Mucosa of rectum (tissue), 2 donors: ENCODE results near the gene FBN1.

Source experiments
- H3K27ac ChIP-seq, 2 donors: one replicate each; pipeline ENCODE4 v1.7.0; 2013; ENCODE audit warnings: inconsistent platforms in 2 of 2, low read depth in 2 of 2, low read length in 2 of 2
- H3K27me3 ChIP-seq, 2 donors: one replicate each; pipeline ENCODE4 v1.7.0; 2013; ENCODE audit warnings: low read length in 2 of 2; ENCODE audit not compliant: control insufficient read depth in 2 of 2, insufficient read depth in 2 of 2
- H3K36me3 ChIP-seq, 2 donors: one replicate each; pipeline ENCODE4 v1.7.0; 2013; ENCODE audit warnings: low read length in 2 of 2; ENCODE audit not compliant: control insufficient read depth in 2 of 2, insufficient read depth in 2 of 2
- H3K4me1 ChIP-seq, 2 donors: one replicate each; pipeline ENCODE4 v1.7.0; 2013; ENCODE audit warnings: low read length in 2 of 2, mild to moderate bottlenecking in 1 of 2; ENCODE audit not compliant: control insufficient read depth in 2 of 2, insufficient read depth in 2 of 2
- H3K4me3 ChIP-seq, 2 donors: one replicate each; pipeline ENCODE4 v1.7.0; 2013; ENCODE audit warnings: low read length in 2 of 2
- H3K9ac ChIP-seq, 2 donors: one replicate each; pipeline ENCODE4 v1.7.0; 2013; ENCODE audit warnings: low read length in 2 of 2, low read depth in 1 of 2, mild to moderate bottlenecking in 1 of 2
- H3K9me3 ChIP-seq, 2 donors: one replicate each; pipeline ENCODE4 v1.7.0; 2013; ENCODE audit warnings: low read length in 2 of 2; ENCODE audit not compliant: control insufficient read depth in 2 of 2
- donor health status: healthy.
- donor health status: Normal muscosa, but diverticular disease.

Gene FBN1

GRCh38 chr15:48451241-48451640 lies 194.3 kb downstream of the FBN1 start:
- Histone ChIP-seq H3K9ac (no peak overlapping the region), H3K36me3 (no peaks in the 10 kb centered on the region), H3K27ac (no peak overlapping the region), H3K4me3 (no peak overlapping the region), H3K27me3 (no peaks in the 10 kb centered on the region), H3K4me1 (no peaks in the 10 kb centered on the region), H3K9me3 (no peaks in the 10 kb centered on the region)

DNA sequence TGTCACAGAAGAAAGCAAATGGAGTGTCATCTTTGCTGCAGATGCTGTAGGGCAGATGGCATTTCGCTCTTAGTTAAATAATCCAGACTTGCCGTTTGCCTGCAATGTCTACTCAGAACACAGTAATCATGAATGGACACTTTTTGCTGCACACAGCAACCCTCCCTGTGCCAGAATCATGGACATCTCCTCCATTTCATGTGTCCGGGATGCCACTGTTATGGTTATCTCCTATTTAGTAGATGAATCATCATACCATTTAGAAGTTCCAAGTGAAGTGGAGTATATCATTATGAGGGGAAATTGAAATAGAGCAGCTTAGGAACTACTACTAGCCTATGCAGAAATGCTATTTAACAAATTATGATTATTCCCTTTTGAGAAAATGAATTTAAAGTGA lies 195.8 kb downstream of the FBN1 start:
- H3K27ac ChIP-seq, result no peak overlapping the region
- H3K9me3 ChIP-seq, result no peaks in the 10 kb centered on the region
- no peaks in the 10 kb centered on the region for H3K27me3 ChIP-seq
- H3K4me3 ChIP-seq, result no peak overlapping the region
- no peaks in the 10 kb centered on the region for H3K36me3 ChIP-seq
- no peaks in the 10 kb centered on the region for H3K4me1 ChIP-seq
- H3K9ac ChIP-seq, result no peak overlapping the region

- Histone ChIP-seq H3K36me3 (no peaks in the 10 kb centered on the region), H3K9me3 (no peaks in the 10 kb centered on the region), H3K4me3 (no peak overlapping the region), H3K27me3 (no peaks in the 10 kb centered on the region), H3K27ac (no peak overlapping the region), H3K9ac (no peak overlapping the region), H3K4me1 (no peaks in the 10 kb centered on the region)
These were observed 197.9 kb downstream of the FBN1 start for GRCh38 chr15:48447657-48448056.

DNA sequence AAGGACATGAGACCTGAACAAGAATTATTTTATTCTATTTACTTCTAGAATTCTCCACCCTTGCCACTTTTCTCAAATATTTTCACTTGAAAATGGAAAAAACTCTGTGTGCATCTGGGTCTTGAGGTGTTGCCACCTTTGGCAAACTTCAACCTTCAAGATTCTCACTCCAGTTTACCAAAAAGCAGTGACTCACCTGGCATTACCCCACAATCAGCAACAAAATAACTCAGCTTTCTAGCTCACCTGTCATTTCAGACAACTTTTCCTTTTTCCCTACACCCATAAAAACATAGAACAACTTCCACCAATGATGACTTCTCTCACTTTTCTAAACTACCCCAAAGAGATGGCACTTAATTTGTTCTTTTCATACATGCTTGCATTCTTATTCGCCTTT lies 198.5 kb downstream of the FBN1 start:
- Histone ChIP-seq H3K9me3 (no peaks in the 10 kb centered on the region), H3K27ac (no peak overlapping the region), H3K36me3 (no peaks in the 10 kb centered on the region), H3K9ac (no peak overlapping the region), H3K27me3 (no peaks in the 10 kb centered on the region), H3K4me3 (no peak overlapping the region), H3K4me1 (no peaks in the 10 kb centered on the region)

DNA sequence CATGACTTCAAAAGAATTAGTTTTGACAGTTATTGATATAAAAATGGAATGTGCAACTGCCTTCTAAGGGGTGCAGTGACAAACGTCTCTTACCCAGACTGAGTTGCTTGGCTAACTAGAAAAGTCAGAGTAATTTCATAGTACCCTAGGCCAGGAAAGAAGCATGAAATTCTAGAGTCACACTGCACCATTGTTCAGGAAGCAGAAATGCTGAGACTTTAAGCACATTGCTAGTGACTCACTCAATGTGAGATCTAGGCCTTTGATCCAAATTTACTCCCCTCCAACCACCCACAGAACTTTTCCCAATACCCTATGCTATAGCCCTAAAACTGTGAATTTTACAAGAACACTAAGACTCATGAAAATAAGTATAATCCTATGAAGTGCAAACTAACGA lies 203.5 kb downstream of the FBN1 start:
- Histone ChIP-seq H3K27ac (no peak overlapping the region), H3K9me3 (no peaks in the 10 kb centered on the region), H3K4me1 (no peaks in the 10 kb centered on the region), H3K4me3 (no peak overlapping the region), H3K27me3 (no peaks in the 10 kb centered on the region), H3K9ac (no peak overlapping the region), H3K36me3 (no peaks in the 10 kb centered on the region)

DNA sequence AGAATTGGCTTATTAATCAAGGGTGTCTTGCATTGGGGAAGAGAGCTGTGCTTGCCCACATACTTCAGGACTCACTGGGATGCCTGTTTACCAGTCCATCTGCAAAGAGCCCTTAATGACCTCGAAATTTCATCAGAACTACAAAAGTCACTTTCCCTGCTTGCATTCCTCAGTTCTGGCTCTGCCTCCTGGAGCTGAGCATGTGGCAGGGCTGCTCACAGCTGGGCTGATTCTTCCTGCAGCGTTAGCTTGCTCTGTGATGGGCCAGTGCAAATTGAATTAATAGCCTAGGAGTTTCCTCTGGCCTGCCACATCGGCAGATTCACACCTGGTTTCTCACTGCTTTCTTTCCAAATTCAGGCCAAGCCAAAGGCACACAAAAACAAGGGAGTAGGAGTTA lies 205.4 kb downstream of the FBN1 start:
- no peaks in the 10 kb centered on the region for H3K27me3 ChIP-seq
- H3K9me3 ChIP-seq, result no peaks in the 10 kb centered on the region
- no peak overlapping the region for H3K4me3 ChIP-seq
- no peak overlapping the region for H3K27ac ChIP-seq
- no peaks in the 10 kb centered on the region for H3K36me3 ChIP-seq
- no peak overlapping the region for H3K9ac ChIP-seq
- no peaks in the 10 kb centered on the region for H3K4me1 ChIP-seq

GRCh38 chr15:48437178-48437577 lies 208.3 kb downstream of the FBN1 start:
- Histone ChIP-seq H3K4me3 (no peak overlapping the region), H3K27ac (no peak overlapping the region), H3K27me3 (no peaks in the 10 kb centered on the region), H3K4me1 (no peaks in the 10 kb centered on the region), H3K9ac (no peak overlapping the region), H3K9me3 (no peaks in the 10 kb centered on the region), H3K36me3 (peaks cover 3 to 4% of the 10 kb centered on the region in 2 donors)

- peaks cover 3 to 4% of the 10 kb centered on the region in 2 donors for H3K36me3 ChIP-seq
- no peaks in the 10 kb centered on the region for H3K27me3 ChIP-seq
- H3K4me1 ChIP-seq, result no peaks in the 10 kb centered on the region
- no peak overlapping the region for H3K9ac ChIP-seq
- H3K4me3 ChIP-seq, result no peak overlapping the region
- H3K9me3 ChIP-seq, result no peaks in the 10 kb centered on the region
- no peak overlapping the region for H3K27ac ChIP-seq
These were observed 210.2 kb downstream of the FBN1 start for GRCh38 chr15:48435321-48435720.

GRCh38 chr15:48433226-48433886 lies 212.2 kb downstream of the FBN1 start:
- Histone ChIP-seq H3K27ac (no peak overlapping the region), H3K27me3 (no peaks in the 10 kb centered on the region), H3K36me3 (peaks cover 3 to 4% of the 10 kb centered on the region in 2 donors), H3K4me3 (no peak overlapping the region), H3K9ac (no peak overlapping the region), H3K4me1 (no peaks in the 10 kb centered on the region), H3K9me3 (no peaks in the 10 kb centered on the region)

DNA sequence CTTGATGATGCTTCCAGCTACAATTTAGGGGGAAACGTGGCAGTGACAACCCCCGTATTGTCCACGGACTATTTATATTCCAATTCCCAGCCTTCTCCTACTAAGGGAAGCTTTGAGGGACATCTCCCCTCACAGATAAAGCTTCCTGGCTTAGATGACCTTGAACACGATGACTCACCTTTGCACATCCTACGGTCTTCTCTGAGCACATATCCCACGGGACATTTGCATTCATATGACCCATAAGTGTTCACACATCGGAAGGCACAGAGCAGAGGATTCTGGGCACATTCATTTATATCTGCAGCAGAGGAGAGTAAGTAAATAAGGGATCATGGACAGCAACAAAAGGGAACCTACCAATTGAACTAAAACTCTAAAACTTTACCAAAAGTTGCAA lies 212.8 kb downstream of the FBN1 start:
- Histone ChIP-seq H3K27ac (no peak overlapping the region), H3K36me3 (peaks cover 3 to 6% of the 10 kb centered on the region in 2 donors), H3K9ac (no peak overlapping the region)

More for the DNA sequence above, 212.8 kb downstream of the FBN1 start:
- H3K9me3 ChIP-seq, result no peaks in the 10 kb centered on the region
- no peaks in the 10 kb centered on the region for H3K4me1 ChIP-seq
- H3K27me3 ChIP-seq, result no peaks in the 10 kb centered on the region
- H3K4me3 ChIP-seq, result no peak overlapping the region
